Endothelial cell of umbilical vein (primary cell): ENCODE results near the gene ETS2. TPM values are rescaled to one million over a fixed set of nuclear protein-coding genes. Genes with fewer than 3 reads are reported as not detected.

Source experiments
- BruUV-seq: library from RNA; stranded (reverse); fragments of 400-500 nt; replicated peaks from 2 replicates; lab custom pipeline; 2021; lab: Mats Ljungman, UMichigan
- CTCF ChIA-PET: fragments of 300-600, 350-600 bp; sonication (Branson Sonifier 250); formaldehyde crosslinking; loops from one replicate; lab custom pipeline; 2021; ENCODE audit warnings: antibody characterized with exemption, inconsistent platforms; lab: Charles Lee
- POLR2A ChIA-PET: fragments of 300-600, 350-600 bp; sonication (Branson Sonifier 250); formaldehyde crosslinking; loops from one replicate; lab custom pipeline; 2021; ENCODE audit warnings: antibody characterized with exemption, inconsistent platforms; lab: Charles Lee
- DNase-seq: peaks from one replicate; pipeline ENCODE4 v3.0.0-alpha.2; 2011; ENCODE audit warnings: low read depth, low spot score
- FAIRE-seq: peaks from 2 replicates; lab custom pipeline; 2011; peaks lifted over from hg19 to GRCh38; lab: Jason Lieb, UNC
- H2AFZ ChIP-seq: 2 replicates; pipeline ENCODE4 v1.6.0; 2012; ENCODE audit warnings: low read depth, low read length, control low read depth, inconsistent platforms
- H3K27ac ChIP-seq: 2 replicates; pipeline ENCODE4 v1.5.1; 2011; ENCODE audit warnings: low read depth, mild to moderate bottlenecking, control low read depth, low read length, moderate library complexity; ENCODE audit not compliant: insufficient read depth
- H3K27me3 ChIP-seq, 2 experiments: 2 replicates each; pipeline versions ENCODE4 v1.6.0 to v1.6.1; 2011; ENCODE audit warnings: low read length in 2 of 2, mixed read lengths in 1 of 2; ENCODE audit not compliant: control insufficient read depth in 2 of 2, insufficient read depth in 2 of 2
- H3K36me3 ChIP-seq, 2 experiments: 2 replicates in 1 of 2; 3 replicates in 1 of 2; pipeline ENCODE4 v1.5.1; 2011; ENCODE audit warnings: low read length in 2 of 2, mild to moderate bottlenecking in 1 of 2, moderate library complexity in 1 of 2; ENCODE audit not compliant: control insufficient read depth in 2 of 2, insufficient read depth in 2 of 2; ENCODE audit errors: extremely low read depth in 1 of 2
- H3K4me1 ChIP-seq: 3 replicates; pipeline ENCODE4 v1.5.1; 2011; ENCODE audit warnings: mild to moderate bottlenecking, low read length; ENCODE audit not compliant: control insufficient read depth, insufficient read depth; ENCODE audit errors: extremely low read depth
- H3K4me2 ChIP-seq: 2 replicates; pipeline ENCODE4 v1.6.1; 2011; ENCODE audit warnings: low read length, control low read depth, mixed read lengths; ENCODE audit not compliant: insufficient read depth
- H3K4me3 ChIP-seq, 3 experiments: fragments of 200-600 bp in 1 of 3; sonication (generic), shearing (Covaris generic) in 1 of 3; replicated peaks in 1 of 3; 2 replicates each; pipeline ENCODE4 v1.5.1; 2011 to 2016; ENCODE audit warnings: control low read depth in 3 of 3, low read length in 3 of 3, mild to moderate bottlenecking in 2 of 3, inconsistent platforms in 1 of 3, low read depth in 1 of 3, moderate library complexity in 1 of 3; ENCODE audit not compliant: insufficient read depth in 1 of 3
- H3K79me2 ChIP-seq: 2 replicates; pipeline ENCODE4 v1.6.0; 2012; ENCODE audit warnings: low read length, inconsistent platforms; ENCODE audit not compliant: control insufficient read depth, insufficient read depth
- H3K9ac ChIP-seq: replicated peaks from 2 replicates; pipeline ENCODE3; 2011; ENCODE audit warnings: low read length, control low read depth; ENCODE audit not compliant: insufficient read depth; ENCODE audit errors: extremely low read depth
- H3K9me1 ChIP-seq: replicated peaks from 3 replicates; pipeline ENCODE4 v1.6.0; 2011; ENCODE audit warnings: mild to moderate bottlenecking, low read length; ENCODE audit not compliant: control insufficient read depth, insufficient read depth; ENCODE audit errors: extremely low read depth
- H3K9me3 ChIP-seq: replicated peaks from 2 replicates; pipeline ENCODE4 v1.5.1; 2012; ENCODE audit warnings: low read length, inconsistent platforms; ENCODE audit not compliant: control insufficient read depth, insufficient read depth
- H4K20me1 ChIP-seq: replicated peaks from 2 replicates; pipeline ENCODE3; 2011; ENCODE audit warnings: mild to moderate bottlenecking, low read length; ENCODE audit not compliant: control insufficient read depth, insufficient read depth; ENCODE audit errors: extremely low read depth
- CTCF ChIP-seq, 2 donors: IDR thresholded peaks; 1 replicate in 1 of 2; 2 replicates in 1 of 2; pipeline ENCODE4 v1.5.1; 2011; ENCODE audit warnings: low read length in 2 of 2, mild to moderate bottlenecking in 2 of 2, moderate library complexity in 2 of 2, control low read depth in 1 of 2, inconsistent platforms in 1 of 2, low read depth in 1 of 2; ENCODE audit not compliant: insufficient read depth in 1 of 2; ENCODE audit errors: extremely low read depth in 1 of 2
- EZH2 ChIP-seq: IDR thresholded peaks from 2 replicates; pipeline ENCODE4 v1.6.1; 2012; ENCODE audit warnings: borderline replicate concordance, low read depth, mild to moderate bottlenecking, moderate library complexity, low read length, inconsistent platforms; ENCODE audit not compliant: severe bottlenecking
- FOS ChIP-seq: IDR thresholded peaks from 2 replicates; pipeline ENCODE4 v1.6.1; 2011; ENCODE audit warnings: mild to moderate bottlenecking, low read length, moderate library complexity, borderline replicate concordance; ENCODE audit not compliant: insufficient read depth
- GATA2 ChIP-seq: IDR thresholded peaks from 2 replicates; pipeline ENCODE4 v1.7.0; 2011; ENCODE audit warnings: low read depth, mild to moderate bottlenecking, moderate library complexity, mixed read lengths, low read length; ENCODE audit not compliant: insufficient read length, insufficient read depth
- JUN ChIP-seq: IDR thresholded peaks from 2 replicates; pipeline ENCODE4 v1.6.1; 2011; ENCODE audit warnings: borderline replicate concordance, low read depth; ENCODE audit not compliant: insufficient read length, insufficient read depth
- MAX ChIP-seq: IDR thresholded peaks from 2 replicates; pipeline ENCODE4 v1.6.1; 2011; ENCODE audit not compliant: insufficient read depth, insufficient read length
- MYC ChIP-seq: IDR thresholded peaks from one replicate; pipeline ENCODE4 v1.6.1; 2011; ENCODE audit warnings: mild to moderate bottlenecking, low read depth, low read length
- POLR2A ChIP-seq: IDR thresholded peaks from 2 replicates; pipeline ENCODE4 v1.6.1; 2012; ENCODE audit warnings: low read depth, mild to moderate bottlenecking, control low read depth, low read length
- POLR2AphosphoS5 ChIP-seq: IDR thresholded peaks from 2 replicates; pipeline ENCODE4 v1.6.1; 2012; ENCODE audit warnings: low read depth, mild to moderate bottlenecking, control low read depth, low read length, moderate library complexity; ENCODE audit not compliant: insufficient read depth
- dilution Hi-C: fragments of 300-500 bp; cut with MboI; formaldehyde crosslinking; loops from one replicate; pipeline ENCODE4 v1.15.0; 2019; ENCODE audit warnings: low sequenced_read_pairs; ENCODE audit not compliant: extremely low pct_ligation_motif_present
- intact Hi-C: fragments of 100-400 bp; cut with micrococcal nuclease; formaldehyde crosslinking; loops from one replicate; pipeline ENCODE4 v1.10.0; 2022
- polyA plus RNA-seq, 4 experiments: library from polyadenylated mRNA; depleted of rRNA in 3 of 4; stranded (reverse) in 3 of 4; unstranded in 1 of 4; fragments of >200 nt; gene quantifications; 2 replicates each; pipeline versions ENCODE4 v1.2.1 to v1.2.3, GENCODE V29; 2011 to 2012; ENCODE audit warnings: missing spikeins in 1 of 4
- total RNA-seq: library from RNA; stranded (reverse); gene quantifications from 2 replicates; pipeline ENCODE4 v1.2.3, GENCODE V29; 2021

Gene ETS2
- total and polyA plus RNA-seq, 2 donors (not counting 3 experiments of a cell fraction or from before 2014, with no cell fraction given), result 16.3 to 54.5 TPM

- H3K9ac ChIP-seq, result no peak overlapping the region
- no peak overlapping the region for H3K4me2 ChIP-seq
- no peaks in the 10 kb centered on the region for H3K36me3 ChIP-seq
- no TSS peak for BruUV-seq
- no peak overlapping the region for H3K4me3 ChIP-seq
- H3K9me1 ChIP-seq, result no peaks in the 10 kb centered on the region
- H3K27me3 ChIP-seq, result no peaks in the 10 kb centered on the region
- dilution Hi-C loops (no loop called here), intact Hi-C loops (no loop called here)
- ChIA-PET POLR2A (no interaction called here), CTCF (interaction anchor here (0.9 kb wide), 1 partner anchor 11 kb away, joined by 3 read pairs; no protein-coding TSS in a partner anchor)
- no peaks in the 10 kb centered on the region for H4K20me1 ChIP-seq
- H2AFZ ChIP-seq, result no peak overlapping the region
- no peaks in the 10 kb centered on the region for H3K79me2 ChIP-seq
- DNase-seq (no peak), FAIRE-seq (no peak)
- TF ChIP-seq CTCF (IDR thresholded peaks at IDR 0.05; ENCODE audit: extremely low read depth in 1 of 2, insufficient read depth in 1 of 2, low read depth in 1 of 2, low read length in 2 of 2), result no peak
- no peak for TF ChIP-seq JUN
- TF ChIP-seq MAX, result no peak
- TF ChIP-seq FOS, result no peak
- no peak for TF ChIP-seq EZH2
- no peak for TF ChIP-seq GATA2
- TF ChIP-seq POLR2A, result no peak
- TF ChIP-seq POLR2AphosphoS5, result no peak
- TF ChIP-seq MYC, result no peak
- H3K27ac ChIP-seq, result no peak overlapping the region
- no peaks in the 10 kb centered on the region for H3K4me1 ChIP-seq
- H3K9me3 ChIP-seq, result no peaks in the 10 kb centered on the region
Measured at GRCh38 chr21:38784458-38785266, 21.1 kb upstream of the ETS2 start.
